ENCODE results near the gene PTPRN2.

GRCh38 chr7:158270106-158270775 lies 317.4 kb downstream of the PTPRN2 start:
- TF ChIP-seq, protein P1, sequence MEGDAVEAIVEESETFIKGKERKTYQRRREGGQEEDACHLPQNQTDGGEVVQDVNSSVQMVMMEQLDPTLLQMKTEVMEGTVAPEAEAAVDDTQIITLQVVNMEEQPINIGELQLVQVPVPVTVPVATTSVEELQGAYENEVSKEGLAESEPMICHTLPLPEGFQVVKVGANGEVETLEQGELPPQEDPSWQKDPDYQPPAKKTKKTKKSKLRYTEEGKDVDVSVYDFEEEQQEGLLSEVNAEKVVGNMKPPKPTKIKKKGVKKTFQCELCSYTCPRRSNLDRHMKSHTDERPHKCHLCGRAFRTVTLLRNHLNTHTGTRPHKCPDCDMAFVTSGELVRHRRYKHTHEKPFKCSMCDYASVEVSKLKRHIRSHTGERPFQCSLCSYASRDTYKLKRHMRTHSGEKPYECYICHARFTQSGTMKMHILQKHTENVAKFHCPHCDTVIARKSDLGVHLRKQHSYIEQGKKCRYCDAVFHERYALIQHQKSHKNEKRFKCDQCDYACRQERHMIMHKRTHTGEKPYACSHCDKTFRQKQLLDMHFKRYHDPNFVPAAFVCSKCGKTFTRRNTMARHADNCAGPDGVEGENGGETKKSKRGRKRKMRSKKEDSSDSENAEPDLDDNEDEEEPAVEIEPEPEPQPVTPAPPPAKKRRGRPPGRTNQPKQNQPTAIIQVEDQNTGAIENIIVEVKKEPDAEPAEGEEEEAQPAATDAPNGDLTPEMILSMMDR (conservative IDR thresholded peaks at IDR 0.05; ENCODE audit: low read length) = no peak
- no peak for TF ChIP-seq EZH2phosphoT487 (IDR thresholded peaks at IDR 0.05; ENCODE audit: borderline replicate concordance, low read depth, low read length)

Data from OCI-LY7 (cell line).